KOPT-K1 (cell line): ENCODE results near the gene RGL1.

ENCODE experiments used
- H3K27ac ChIP-seq: fragments of 200-600 bp; sonication (generic); 2 replicates; pipeline ENCODE4 v1.5.1; 2016; ENCODE audit warnings: antibody characterized with exemption, mild to moderate bottlenecking, low read depth, low read length; ENCODE audit not compliant: poor library complexity, severe bottlenecking
- H3K36me3 ChIP-seq: fragments of 200-600 bp; sonication (generic); 2 replicates; pipeline ENCODE4 v1.5.1; 2017; ENCODE audit warnings: antibody characterized with exemption, mild to moderate bottlenecking, low read length, moderate library complexity; ENCODE audit not compliant: insufficient read depth
- H3K9me3 ChIP-seq: fragments of 200-600 bp; sonication (generic); 2 replicates; pipeline ENCODE4 v1.5.1; 2017; ENCODE audit warnings: antibody characterized with exemption, low read length, mild to moderate bottlenecking; ENCODE audit not compliant: insufficient read depth, poor library complexity, severe bottlenecking

Gene RGL1

DNA sequence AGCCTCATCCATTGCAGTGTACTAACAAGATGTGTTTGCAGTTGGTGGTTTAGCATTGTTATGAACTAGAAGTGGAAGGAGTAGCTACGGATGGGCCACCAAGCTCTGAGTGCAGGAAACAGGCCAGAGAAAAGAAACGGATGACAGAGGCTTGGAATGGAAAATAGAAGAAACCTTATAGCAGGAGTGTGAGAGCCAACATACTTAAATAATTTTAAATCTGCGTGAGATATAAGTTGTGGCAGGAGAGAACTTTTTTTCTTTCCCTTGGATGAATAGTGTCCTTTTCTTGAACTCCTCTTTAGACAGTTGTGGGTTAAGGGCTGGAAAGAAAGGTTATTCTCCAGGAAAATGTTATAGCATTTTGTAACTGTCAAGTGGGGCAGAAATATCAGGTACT lies 54.2 kb downstream of the RGL1 start:
- no peak overlapping the region for H3K27ac ChIP-seq
- no peaks in the 10 kb centered on the region for H3K9me3 ChIP-seq
- H3K36me3 ChIP-seq = no peaks in the 10 kb centered on the region

DNA sequence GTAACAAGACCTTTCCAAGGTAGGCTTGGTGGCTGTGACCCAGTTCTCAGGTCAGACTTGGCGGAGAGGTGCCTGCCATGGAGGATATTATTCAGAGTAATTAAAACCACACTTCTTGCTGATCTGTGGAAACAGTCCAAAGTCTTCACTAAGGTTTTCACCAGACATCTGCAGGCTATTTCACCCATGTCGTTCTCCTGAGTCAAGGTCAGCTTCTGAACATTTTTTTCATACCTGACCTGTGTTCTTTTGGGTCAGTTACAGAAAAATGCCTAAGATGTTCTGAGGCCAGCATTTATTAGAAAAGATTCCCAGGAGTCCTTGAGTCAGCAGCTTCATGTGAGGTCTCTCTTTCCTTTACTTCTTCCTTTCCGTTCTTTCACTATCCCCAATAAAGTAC lies 54.9 kb downstream of the RGL1 start:
- no peaks in the 10 kb centered on the region for H3K36me3 ChIP-seq
- no peaks in the 10 kb centered on the region for H3K9me3 ChIP-seq
- H3K27ac ChIP-seq = no peak overlapping the region

DNA sequence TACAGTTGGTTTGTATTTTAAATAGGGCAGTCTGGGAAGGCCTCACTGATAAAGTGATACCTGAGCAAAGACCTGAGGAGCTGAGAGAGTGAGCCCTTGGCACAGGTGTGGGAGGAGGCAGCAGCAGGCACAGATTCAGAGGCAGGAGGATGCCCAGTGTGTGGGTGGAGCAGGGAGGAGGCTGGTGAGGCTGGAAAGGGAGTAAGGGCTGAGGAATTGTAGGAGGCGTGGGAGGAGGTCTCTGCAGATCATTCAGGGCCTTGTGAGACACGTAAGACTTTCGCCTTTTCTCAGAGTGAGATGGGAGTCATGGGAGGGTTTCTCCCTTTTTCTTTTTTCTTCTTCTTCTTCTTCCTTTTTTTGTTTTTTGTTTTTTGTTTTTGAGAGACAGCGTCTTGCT lies 58.0 kb downstream of the RGL1 start:
- Histone ChIP-seq H3K27ac (no peak overlapping the region), H3K36me3 (no peaks in the 10 kb centered on the region), H3K9me3 (no peaks in the 10 kb centered on the region)

DNA sequence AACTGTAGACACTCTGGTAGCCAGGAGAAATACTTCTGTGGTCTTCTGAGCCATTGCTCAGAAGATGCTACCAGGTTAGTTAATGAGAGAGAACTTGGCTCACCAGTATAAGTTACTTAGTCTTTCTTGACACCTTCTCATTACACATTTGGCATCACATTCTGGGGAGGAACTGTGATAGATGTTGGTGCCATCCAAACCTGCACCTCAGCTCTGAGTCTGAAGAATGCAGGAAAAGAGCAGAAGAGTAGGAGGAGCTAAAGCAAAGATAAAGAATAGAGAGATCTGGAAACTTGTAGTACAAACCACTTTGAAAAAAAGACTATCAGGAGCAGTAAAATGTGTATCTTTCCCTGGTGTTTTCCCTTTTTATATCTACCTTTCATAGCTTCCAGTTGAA lies 58.9 kb downstream of the RGL1 start:
- no peaks in the 10 kb centered on the region for H3K9me3 ChIP-seq
- H3K27ac ChIP-seq = no peak overlapping the region
- H3K36me3 ChIP-seq = no peaks in the 10 kb centered on the region

DNA sequence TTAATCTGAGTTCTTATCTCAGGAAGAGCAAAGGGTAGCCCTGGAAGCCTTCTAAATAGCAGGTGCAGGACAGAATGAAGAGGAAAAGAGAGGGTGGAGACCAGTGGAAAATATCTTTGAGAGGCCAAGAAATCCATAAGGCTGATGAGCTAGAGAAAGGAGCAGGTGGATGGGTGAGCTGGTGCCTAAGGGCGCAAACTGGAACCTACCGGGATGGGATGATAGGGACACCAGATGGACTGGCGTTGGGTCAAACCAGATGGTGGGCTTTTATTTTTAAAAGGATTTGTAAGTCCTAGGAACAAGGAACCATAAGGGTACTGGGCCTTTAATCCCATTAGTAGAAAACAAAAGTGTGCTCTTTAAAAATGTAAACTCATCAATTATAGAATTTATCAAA lies 59.7 kb downstream of the RGL1 start:
- no peak overlapping the region for H3K27ac ChIP-seq
- H3K36me3 ChIP-seq = no peaks in the 10 kb centered on the region
- no peaks in the 10 kb centered on the region for H3K9me3 ChIP-seq

DNA sequence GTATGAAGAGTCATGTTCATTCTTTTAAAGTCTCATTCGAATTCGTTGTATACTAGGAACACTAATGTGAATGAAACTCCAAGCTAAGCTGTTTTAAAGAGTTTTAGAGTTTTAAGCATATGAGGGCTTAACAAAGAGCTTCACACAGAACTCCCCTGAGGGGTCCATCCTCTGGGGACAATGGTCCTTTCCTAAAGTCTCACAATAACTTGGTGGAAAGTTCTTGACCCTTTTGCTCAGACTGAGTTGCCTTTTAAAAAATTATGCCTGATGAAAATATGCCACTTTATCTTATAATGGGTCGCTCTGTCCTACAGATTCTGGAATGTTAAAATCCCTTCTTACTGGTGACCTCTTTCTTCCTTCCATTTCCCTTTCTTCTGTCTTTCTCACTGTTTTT lies 64.3 kb downstream of the RGL1 start:
- Histone ChIP-seq H3K9me3 (no peaks in the 10 kb centered on the region), H3K36me3 (no peaks in the 10 kb centered on the region), H3K27ac (no peak overlapping the region)

DNA sequence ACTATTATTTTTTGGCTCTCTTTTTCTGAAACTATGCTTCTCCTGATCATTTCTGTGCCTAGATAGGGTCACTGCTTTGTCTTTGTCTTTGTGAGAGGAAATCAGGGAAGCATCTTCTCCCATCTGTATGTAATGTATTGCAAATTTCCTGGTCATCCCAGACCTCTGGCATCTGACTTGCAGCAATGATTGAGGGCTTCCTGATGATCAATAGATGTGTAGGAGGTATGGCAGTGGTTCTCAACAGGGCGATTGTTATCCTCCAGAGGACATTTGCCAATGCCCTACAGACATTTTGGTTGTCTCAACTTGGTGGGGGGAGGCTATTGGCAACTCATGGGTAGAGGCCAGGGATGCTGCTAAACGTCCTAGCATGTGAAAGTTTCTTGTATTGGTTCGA lies 64.7 kb downstream of the RGL1 start:
- Histone ChIP-seq H3K27ac (no peak overlapping the region), H3K9me3 (no peaks in the 10 kb centered on the region), H3K36me3 (no peaks in the 10 kb centered on the region)

DNA sequence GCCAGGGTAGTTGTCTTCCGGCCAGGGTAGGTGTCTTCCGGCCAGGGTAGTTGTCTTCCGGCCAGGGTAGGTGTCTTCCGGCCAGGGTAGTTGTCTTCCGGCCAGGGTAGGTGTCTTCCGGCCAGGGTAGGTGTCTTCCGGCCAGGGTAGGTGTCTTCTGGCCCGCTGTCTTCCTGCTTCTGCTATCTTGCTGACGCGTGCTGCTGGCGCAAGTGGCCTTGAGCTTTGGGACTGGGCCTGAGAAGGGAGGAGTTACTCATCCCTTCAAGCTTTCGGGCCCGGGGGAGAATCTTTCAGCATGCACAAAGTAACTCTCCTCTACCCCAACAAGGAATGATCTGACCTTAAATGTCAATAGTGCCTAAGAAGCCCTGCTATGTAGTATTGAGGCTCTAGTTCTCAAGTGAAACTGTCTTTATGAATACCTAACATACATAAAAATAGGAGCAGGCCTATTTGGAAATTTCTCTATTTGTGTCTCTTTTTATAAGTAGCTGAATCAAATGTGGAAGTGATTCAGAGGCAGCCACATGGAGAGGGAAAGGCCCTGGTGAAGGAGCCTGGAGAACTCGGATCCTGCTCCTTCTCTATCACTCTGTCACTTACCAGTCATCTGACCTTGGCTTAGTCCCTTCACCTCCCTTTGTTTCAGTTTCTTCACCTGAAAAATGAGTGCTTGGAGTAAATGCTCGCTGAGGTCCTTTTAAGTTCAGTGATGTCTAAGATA lies 65.6 kb downstream of the RGL1 start:
- Histone ChIP-seq H3K9me3 (no peaks in the 10 kb centered on the region), H3K27ac (no peak overlapping the region), H3K36me3 (no peaks in the 10 kb centered on the region)

DNA sequence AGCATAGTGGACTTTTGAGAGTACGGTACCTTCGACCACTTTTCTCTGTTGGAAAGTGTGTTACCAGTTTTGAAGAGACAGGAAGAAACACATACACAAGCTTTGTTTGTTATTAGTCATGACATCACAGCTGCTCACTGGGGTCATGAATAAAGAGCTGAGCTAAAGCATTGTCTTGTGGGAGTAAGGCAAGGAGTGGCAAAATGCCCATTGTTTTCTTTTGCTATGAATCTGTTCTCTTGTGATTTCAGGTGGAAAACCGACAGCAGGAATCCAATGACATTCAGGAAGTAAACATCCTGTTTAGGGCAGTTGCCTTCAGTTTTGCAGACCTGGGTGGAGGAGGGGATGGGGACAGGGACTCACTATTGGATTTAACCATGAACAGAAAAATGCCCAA lies 66.2 kb downstream of the RGL1 start:
- H3K9me3 ChIP-seq = no peaks in the 10 kb centered on the region
- H3K36me3 ChIP-seq = no peaks in the 10 kb centered on the region
- no peak overlapping the region for H3K27ac ChIP-seq

DNA sequence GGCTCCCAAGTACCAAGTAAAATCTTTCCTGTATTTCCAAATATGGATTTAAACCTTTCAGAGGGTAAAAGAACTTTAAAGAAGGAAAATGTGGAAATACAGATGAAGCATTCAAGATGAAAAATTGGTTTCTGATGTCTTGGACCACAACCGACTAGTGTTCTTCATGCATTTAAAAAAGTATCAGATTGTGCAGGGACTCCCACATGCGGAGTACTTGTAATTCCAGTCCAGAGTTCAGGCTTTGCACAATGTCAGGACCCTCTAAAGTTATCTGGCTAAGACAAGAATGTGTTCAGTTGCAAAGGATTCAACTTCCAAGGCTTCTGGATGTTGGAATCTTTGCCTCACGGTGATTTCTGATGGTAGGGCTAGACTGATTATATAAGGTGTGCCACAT lies 66.7 kb downstream of the RGL1 start:
- H3K27ac ChIP-seq = no peak overlapping the region
- H3K36me3 ChIP-seq = no peaks in the 10 kb centered on the region
- H3K9me3 ChIP-seq = no peaks in the 10 kb centered on the region

DNA sequence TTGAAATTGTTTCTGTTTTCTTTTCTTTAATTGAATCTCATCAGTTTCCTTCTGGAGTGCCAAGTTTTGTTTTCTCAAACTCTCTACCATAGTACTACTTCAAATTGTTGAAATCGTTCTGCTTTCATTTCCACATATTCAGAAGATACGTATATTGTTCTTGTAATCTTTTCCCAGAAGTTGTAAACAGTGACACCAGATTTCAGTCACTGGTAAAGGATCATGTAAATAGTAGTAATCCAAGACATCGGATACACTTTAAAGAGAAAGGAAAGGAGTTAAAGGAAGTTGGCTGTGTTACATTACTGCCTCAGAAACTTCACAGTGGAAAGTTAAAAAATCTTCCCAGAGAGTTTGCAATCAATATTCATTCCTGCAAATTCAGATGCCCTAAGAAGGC lies 67.5 kb downstream of the RGL1 start:
- Histone ChIP-seq H3K27ac (no peak overlapping the region), H3K9me3 (no peaks in the 10 kb centered on the region), H3K36me3 (no peaks in the 10 kb centered on the region)

DNA sequence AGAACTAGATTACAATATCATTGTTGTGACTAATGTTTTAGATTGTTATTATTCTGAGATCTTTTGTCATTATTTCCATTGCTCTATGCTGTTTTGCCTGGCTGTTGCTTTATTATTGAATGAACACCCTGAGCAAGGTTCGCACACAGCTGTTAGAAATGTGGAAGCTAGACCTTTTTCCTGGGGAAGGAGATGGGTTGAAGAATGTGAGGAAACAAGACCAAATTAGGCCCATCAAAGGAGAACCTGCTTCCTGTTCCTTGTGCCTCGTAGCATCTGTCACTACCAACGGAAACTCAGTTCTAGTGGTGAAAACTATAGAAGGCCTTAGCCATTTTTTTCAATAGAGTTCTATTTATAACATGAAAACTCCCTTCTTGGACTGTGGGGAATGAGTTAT lies 68.7 kb downstream of the RGL1 start:
- Histone ChIP-seq H3K27ac (peak overlapping the region; percentile 1), H3K36me3 (no peaks in the 10 kb centered on the region), H3K9me3 (no peaks in the 10 kb centered on the region)

DNA sequence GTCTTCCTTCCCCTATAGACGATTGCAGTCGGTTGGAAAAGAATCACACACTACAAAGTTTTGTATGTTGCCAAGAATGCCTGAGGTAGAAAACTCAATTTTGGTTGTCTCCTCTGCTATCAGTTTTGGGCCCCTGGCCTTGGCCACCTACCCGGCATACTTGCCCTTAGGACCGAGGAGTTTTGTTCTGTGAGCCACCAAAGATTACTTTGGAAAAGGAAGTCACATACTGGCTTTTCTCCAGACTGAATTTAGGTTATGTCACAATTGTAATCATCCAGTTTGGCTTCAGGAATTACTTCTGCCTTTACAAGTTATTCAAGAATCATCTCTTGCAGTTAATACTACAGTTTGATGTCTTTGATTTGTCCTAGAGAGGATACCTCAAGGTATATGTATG lies 71.4 kb downstream of the RGL1 start:
- Histone ChIP-seq H3K9me3 (no peaks in the 10 kb centered on the region), H3K27ac (no peak overlapping the region), H3K36me3 (no peaks in the 10 kb centered on the region)

DNA sequence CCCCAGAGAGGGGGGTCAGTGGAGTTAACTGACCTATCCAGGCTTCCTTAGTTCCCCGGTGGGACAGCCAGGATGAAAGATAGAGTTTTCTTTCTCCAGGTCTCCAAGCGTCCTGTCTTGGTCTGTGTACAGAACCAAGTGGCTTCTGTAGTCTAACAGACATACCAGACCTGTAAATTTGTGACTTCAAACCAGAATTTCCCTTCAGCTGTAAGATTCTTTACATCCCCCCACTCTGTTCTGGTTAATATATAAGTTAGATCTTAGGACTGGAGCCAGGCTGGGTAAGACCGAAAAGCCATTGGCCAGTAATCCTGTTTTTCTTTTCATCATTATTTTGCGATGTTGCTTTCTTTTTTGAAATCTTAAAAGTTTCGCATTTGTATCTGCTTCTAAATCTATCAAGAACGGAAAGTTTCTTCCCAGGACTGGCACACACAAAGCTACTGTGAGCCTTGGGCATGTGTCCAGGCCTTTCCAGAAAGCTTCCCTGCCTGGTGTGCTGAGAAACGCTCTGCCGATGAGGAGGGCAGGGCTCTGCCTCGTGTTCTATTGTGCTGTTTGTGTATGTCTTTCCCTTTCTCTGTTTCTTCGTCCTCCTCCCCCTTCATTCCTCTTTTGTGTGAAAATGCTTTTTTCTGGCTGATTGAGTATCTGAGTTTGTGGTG lies 72.3 kb downstream of the RGL1 start:
- H3K27ac ChIP-seq = no peak overlapping the region

DNA sequence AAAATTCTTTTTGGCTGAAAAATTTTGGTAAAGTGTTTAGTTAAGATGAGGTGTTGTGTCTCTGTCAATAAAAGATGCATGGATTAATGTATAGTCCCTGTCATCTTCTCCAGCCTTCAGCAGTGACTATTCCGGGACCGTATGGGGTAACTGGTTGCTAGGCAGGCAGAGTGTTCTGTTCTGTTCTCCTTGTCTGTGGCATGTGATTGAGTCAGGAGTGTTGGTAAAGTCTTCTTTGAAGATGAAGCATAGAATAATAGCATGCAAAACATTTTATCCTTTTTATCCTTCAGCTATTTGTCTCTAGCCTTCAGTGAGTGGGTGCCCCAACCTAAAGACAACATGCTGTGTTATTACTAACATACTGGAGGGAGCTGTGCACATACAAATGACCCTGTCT lies 74.6 kb downstream of the RGL1 start:
- no peaks in the 10 kb centered on the region for H3K36me3 ChIP-seq

More for the DNA sequence above, 72.3 kb downstream of the RGL1 start:
- Histone ChIP-seq H3K9me3 (no peaks in the 10 kb centered on the region), H3K36me3 (no peaks in the 10 kb centered on the region)

DNA sequence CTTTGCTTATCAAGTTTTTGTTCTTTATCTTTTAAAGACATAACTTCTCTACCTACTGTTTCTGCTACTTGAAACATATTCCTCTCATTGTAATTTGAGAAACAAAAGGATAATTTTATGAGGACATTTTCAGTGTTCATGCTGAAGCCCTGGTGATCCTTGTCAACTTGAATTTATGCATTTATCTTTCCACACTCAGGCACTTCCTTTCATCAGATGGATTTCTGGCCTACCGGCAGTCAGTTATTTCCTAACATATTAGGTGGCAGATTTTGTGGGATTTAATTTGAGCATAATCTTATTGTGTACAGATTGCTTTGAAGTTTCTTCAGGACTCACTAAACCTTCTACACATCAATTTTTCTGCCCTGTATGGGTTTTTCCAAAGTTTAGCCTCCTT lies 75.0 kb downstream of the RGL1 start:
- no peaks in the 10 kb centered on the region for H3K36me3 ChIP-seq
- no peaks in the 10 kb centered on the region for H3K9me3 ChIP-seq
- no peak overlapping the region for H3K27ac ChIP-seq

More for the DNA sequence above, 74.6 kb downstream of the RGL1 start:
- Histone ChIP-seq H3K27ac (no peak overlapping the region), H3K9me3 (no peaks in the 10 kb centered on the region)
